Right lobe of liver (tissue), 4 donors: ENCODE results near the gene ZNF354B.

Experiments
- POLR2A ChIP-seq: fragments of 450-650 bp; IDR thresholded peaks from one replicate; pipeline ENCODE4 v1.6.1; 2017; ENCODE audit warnings: antibody characterized with exemption, mild to moderate bottlenecking
- TF ChIP-seq, protein P1 (sequence below), 4 donors: fragments of 200-600 bp in 3 of 4; fragments of 450-650 bp in 1 of 4; IDR thresholded peaks; one replicate each; pipeline versions ENCODE4 v1.5.1 to v1.8.0; 2016 to 2022; ENCODE audit warnings: antibody characterized with exemption in 4 of 4, mild to moderate bottlenecking in 2 of 4
- donor health status: DM: no; HTN: no; CAD: no.
- donor health status: DM: no; HTN: no; CAD: no.
- donor health status: DM: no; HTN: yes; CAD: no.

DNA sequence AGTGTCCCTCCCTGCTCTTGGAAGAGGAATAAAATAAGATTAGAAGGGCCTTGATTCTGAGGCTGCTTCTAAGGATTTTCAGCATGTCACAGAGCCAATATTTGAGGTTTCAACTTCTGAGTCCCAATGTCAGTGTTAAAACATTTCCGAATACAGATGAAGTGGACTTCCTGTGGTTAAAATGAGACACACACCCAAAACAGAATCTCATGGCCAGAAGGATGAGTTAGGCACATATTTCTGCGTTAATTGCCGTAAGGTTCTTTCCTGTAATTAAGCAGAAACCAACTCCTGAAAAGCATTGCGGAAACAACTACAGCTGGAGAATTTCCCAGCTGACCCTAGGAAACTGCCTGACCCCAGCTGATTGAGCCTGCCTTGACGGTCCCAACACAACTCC, 10.4 kb upstream of the ZNF354B start:
- TF ChIP-seq, protein P1, sequence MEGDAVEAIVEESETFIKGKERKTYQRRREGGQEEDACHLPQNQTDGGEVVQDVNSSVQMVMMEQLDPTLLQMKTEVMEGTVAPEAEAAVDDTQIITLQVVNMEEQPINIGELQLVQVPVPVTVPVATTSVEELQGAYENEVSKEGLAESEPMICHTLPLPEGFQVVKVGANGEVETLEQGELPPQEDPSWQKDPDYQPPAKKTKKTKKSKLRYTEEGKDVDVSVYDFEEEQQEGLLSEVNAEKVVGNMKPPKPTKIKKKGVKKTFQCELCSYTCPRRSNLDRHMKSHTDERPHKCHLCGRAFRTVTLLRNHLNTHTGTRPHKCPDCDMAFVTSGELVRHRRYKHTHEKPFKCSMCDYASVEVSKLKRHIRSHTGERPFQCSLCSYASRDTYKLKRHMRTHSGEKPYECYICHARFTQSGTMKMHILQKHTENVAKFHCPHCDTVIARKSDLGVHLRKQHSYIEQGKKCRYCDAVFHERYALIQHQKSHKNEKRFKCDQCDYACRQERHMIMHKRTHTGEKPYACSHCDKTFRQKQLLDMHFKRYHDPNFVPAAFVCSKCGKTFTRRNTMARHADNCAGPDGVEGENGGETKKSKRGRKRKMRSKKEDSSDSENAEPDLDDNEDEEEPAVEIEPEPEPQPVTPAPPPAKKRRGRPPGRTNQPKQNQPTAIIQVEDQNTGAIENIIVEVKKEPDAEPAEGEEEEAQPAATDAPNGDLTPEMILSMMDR (IDR thresholded peaks at IDR 0.05) = no peak
- no peak for TF ChIP-seq POLR2A
